Omental fat pad (tissue), 4 donors: Measurements from ENCODE around the gene TROAP. TPM values are rescaled to one million over a fixed set of nuclear protein-coding genes. Genes with fewer than 3 reads are reported as not detected.
A peak's percentile ranks its signal among the peaks of the same experiment; 100 is the strongest.

Experiments
- ATAC-seq: fragments of 150-250 bp; one replicate; pipeline ENCODE4 v1.9.1; 2016; ENCODE audit warnings: mild to moderate bottlenecking, moderate library complexity; ENCODE audit not compliant: low FRiP score
- DNase-seq: peaks from one replicate; pipeline ENCODE4 v3.0.0-alpha.2; 2019; ENCODE audit warnings: low spot score
- total RNA-seq, 4 donors: library from RNA; depleted of rRNA; stranded (reverse); fragments of >200 nt; gene quantifications; one replicate each; pipeline ENCODE4 v1.1.0, GENCODE V29; 2016
- TF ChIP-seq, protein P1 (sequence below), 3 donors: fragments of 450-650 bp; IDR thresholded peaks; one replicate each; pipeline ENCODE4 v1.5.1; 2016 to 2017; ENCODE audit warnings: antibody characterized with exemption in 3 of 3, mild to moderate bottlenecking in 3 of 3, moderate library complexity in 2 of 3

TROAP gene
- total RNA-seq, 4 donors from 2014 or later, result 0.37 to 1.6 TPM; not detected in 2

DNA sequence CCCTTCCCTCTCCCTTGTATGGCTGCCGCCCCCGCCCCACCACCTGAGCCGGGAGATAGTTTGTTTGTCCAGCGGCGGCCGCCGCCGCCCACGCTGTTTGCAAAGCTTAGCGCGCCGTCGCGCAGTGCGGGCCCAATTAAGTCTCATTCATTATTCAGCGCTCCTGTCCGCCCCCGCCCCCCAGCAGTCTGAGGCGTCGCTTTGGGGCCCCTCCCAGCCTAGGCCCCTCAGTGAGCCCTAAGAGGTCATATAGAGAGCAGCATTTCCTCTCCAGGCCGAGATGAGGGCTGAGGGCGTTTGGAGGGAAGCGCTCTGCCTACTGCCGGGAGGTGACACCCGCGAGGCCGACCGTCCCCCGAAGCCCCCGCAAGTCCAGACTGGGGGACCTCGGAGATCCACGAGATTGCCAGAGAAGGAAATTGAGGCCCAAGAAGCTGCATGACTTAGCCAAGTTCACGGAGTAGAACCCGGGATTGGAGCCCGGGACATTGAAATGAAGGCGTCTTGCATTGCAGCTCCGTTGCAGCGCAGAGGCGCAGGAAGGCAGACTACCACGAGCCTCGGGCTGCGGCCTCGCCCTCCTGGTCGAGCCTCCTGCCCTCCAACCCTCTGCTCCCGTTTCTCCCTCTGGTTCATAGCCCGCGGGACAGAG lies 23.7 kb downstream of the TROAP start, which contains the start of gene DNAJC22:
Gene DNAJC22, plus strand, starts transcription at position 230 of the 652 bp plus-strand sequence. CDS start 1,985 bp downstream, outside the sequence.
- TF ChIP-seq, protein P1, sequence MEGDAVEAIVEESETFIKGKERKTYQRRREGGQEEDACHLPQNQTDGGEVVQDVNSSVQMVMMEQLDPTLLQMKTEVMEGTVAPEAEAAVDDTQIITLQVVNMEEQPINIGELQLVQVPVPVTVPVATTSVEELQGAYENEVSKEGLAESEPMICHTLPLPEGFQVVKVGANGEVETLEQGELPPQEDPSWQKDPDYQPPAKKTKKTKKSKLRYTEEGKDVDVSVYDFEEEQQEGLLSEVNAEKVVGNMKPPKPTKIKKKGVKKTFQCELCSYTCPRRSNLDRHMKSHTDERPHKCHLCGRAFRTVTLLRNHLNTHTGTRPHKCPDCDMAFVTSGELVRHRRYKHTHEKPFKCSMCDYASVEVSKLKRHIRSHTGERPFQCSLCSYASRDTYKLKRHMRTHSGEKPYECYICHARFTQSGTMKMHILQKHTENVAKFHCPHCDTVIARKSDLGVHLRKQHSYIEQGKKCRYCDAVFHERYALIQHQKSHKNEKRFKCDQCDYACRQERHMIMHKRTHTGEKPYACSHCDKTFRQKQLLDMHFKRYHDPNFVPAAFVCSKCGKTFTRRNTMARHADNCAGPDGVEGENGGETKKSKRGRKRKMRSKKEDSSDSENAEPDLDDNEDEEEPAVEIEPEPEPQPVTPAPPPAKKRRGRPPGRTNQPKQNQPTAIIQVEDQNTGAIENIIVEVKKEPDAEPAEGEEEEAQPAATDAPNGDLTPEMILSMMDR (IDR thresholded peaks at IDR 0.05), result no peak
- ATAC-seq, result no peak
- no peak for DNase-seq

DNA sequence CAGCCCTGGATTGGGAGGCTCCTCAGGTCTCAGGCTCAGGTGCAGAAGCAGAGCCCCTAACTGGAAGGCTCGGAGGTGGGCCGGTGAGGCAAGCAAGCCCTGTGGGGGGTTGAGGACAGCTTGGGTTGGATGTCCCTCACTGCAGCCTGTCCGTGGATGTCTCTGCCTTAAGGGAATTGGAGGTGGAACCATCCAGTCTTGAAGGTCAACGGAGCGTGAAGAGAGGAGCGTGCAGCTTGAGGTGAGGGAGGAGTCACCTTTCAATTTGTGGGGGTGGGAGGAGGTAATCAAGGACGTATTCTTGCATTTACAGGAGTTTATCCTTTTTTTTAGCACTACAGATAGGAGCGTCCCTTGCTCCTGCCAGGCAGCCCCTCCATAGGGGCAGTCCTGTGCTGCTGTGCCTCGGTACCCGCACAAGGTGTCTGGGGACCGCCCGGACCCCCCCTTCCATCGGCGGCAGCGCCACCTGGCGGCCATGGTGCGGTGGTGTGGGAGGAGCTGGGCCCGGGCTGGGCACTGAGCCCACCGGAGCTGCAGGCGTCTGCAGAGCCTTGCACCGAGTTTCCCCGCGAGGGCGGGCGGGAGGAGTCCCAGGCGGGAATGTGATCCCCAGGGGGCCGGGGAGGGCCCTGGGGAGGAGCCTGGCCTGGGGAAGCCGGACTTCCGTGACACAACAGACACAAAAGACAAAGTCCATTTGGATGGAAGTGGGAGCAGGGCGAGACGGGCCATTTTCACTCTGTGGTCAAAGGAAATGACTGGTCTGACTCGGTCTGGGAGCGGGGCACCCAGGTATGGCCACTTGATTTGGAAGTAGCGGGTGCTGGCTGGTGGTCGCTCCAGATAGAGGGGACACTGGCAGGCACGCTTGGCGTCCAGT lies 24.5 kb downstream of the TROAP start:
- no peak for DNase-seq
- ATAC-seq, result peak; percentile 80
- TF ChIP-seq, protein P1 (IDR thresholded peaks at IDR 0.05), result peak in 1 of 3 donors; percentile 89

DNA sequence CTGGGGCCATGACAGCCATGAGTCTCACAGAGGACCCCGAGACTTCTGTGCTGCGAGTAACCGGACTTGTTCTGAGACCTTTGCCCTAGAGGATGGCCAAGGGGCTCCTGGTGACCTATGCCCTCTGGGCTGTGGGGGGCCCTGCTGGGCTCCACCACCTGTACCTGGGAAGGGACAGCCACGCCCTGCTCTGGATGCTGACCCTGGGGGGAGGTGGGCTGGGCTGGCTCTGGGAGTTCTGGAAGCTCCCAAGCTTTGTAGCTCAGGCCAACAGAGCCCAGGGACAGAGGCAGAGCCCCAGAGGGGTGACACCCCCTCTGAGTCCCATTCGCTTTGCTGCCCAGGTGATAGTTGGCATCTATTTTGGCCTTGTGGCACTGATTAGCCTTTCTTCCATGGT lies 25.7 kb downstream of the TROAP start:
- no peak for ATAC-seq
- TF ChIP-seq, protein P1 (IDR thresholded peaks at IDR 0.05), result no peak
- DNase-seq, result no peak

DNA sequence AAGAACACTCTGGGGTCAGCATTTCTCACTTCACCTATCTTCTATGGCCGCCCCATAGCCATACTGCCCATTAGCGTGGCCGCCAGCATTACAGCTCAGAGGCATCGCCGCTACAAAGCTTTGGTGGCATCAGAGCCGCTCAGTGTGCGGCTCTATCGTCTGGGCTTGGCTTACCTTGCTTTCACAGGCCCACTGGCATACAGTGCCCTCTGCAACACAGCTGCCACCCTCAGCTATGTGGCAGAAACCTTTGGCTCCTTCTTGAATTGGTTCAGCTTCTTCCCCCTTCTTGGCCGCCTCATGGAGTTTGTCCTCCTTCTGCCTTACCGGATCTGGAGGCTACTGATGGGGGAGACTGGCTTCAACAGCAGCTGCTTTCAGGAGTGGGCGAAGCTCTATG lies 26.2 kb downstream of the TROAP start:
- TF ChIP-seq, protein P1 (IDR thresholded peaks at IDR 0.05), result no peak
- no peak for ATAC-seq
- no peak for DNase-seq

DNA sequence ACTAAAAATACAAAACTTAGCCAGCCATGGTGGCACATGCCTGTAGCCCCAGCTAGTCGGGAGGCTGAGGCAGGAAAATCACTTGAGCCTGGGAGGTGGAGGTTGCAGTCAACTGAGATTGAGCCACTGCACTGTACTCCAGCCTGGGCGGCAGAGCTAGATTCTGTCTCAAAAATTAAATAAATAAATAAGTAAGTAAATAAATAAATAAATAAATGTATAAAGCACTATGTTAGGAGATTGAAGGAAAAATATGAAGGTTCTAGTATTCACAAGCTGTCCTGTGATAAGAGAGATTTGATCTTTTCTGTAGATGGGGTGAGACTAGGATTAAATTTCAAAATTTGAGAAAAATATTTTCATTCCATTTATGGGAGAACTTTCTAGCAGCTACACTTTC lies 29.3 kb downstream of the TROAP start:
- ATAC-seq (no peak), DNase-seq (no peak)
- TF ChIP-seq, protein P1 (IDR thresholded peaks at IDR 0.05), result no peak

DNA sequence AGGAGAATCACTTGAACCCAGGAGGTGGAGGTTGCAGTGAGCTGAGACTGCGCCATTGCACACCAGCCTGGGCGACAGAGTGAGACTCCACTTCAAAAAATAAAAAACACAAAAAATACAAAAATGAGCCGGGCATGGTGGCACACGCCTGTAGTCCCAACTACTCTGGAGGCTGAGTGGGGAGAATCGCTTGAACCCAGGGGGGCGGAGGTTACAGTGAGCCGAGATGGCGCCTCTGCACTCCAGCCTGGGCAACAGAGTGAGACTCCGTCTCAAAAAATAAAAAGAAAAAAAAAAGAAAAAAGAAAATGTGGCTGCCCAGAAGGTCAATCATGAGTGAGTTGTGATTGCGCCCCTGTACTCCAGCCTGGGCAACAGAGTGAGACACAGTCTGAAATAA lies 32.9 kb downstream of the TROAP start:
- no peak for DNase-seq
- TF ChIP-seq, protein P1 (IDR thresholded peaks at IDR 0.05), result no peak
- ATAC-seq, result no peak
